IPS-20b (cell line): Measurements from ENCODE around the gene CNGB1.
"Not testable (repeated sequence)": the region's sequence is repeated elsewhere in the genome, so short reads cannot be mapped to it uniquely, and the experiment has no call there.

Source experiments
- H3K27ac ChIP-seq: one replicate; pipeline ENCODE4 v1.5.1; 2013; ENCODE audit warnings: low read length
- H3K27me3 ChIP-seq: 2 replicates; pipeline ENCODE4 v1.6.1; 2013; ENCODE audit warnings: mild to moderate bottlenecking, low read length, inconsistent platforms; ENCODE audit not compliant: insufficient read depth
- H3K36me3 ChIP-seq: 2 replicates; pipeline ENCODE4 v1.6.1; 2013; ENCODE audit warnings: low read depth, mild to moderate bottlenecking, inconsistent platforms, low read length, moderate library complexity; ENCODE audit not compliant: insufficient read depth
- H3K4me1 ChIP-seq: 2 replicates; pipeline ENCODE4 v1.6.1; 2013; ENCODE audit warnings: mild to moderate bottlenecking, control low read depth, inconsistent platforms, low read length, moderate library complexity; ENCODE audit not compliant: insufficient read depth
- H3K4me3 ChIP-seq: 2 replicates; pipeline ENCODE4 v1.5.1; 2013; ENCODE audit warnings: mild to moderate bottlenecking, low read length, inconsistent platforms
- H3K9ac ChIP-seq: 2 replicates; pipeline ENCODE4 v1.6.1; 2013; ENCODE audit warnings: low read depth, mild to moderate bottlenecking, inconsistent platforms, low read length, moderate library complexity
- H3K9me3 ChIP-seq: 2 replicates; pipeline ENCODE4 v1.6.1; 2013; ENCODE audit warnings: mild to moderate bottlenecking, low read depth, low read length, inconsistent platforms; ENCODE audit not compliant: insufficient read depth

The CNGB1 gene

DNA sequence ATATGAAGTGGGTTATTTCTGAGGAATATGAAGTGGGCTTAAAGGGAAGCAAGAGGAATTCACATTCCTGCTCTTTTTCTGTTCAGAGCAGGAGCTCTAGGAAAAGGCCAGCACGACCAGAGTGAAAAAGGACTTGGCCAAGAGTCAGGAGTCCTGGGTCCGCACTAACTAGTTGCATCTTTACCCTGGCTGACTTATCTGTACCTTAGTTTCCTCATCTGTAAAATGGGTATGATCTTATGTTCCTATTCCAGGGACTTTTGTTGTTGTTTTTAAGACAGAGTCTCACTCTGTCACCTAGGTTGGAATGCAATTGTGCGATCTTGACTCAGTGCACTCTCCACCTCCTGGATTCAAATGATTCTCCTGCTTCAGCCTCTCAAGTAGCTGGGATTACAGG is 52.5 kb downstream of the CNGB1 start:
- Histone ChIP-seq H3K9ac (no peak overlapping the region), H3K4me1 (no peaks in the 10 kb centered on the region), H3K36me3 (no peaks in the 10 kb centered on the region), H3K27me3 (no peaks in the 10 kb centered on the region), H3K4me3 (no peak overlapping the region), H3K27ac (no peak overlapping the region), H3K9me3 (no peaks in the 10 kb centered on the region)

DNA sequence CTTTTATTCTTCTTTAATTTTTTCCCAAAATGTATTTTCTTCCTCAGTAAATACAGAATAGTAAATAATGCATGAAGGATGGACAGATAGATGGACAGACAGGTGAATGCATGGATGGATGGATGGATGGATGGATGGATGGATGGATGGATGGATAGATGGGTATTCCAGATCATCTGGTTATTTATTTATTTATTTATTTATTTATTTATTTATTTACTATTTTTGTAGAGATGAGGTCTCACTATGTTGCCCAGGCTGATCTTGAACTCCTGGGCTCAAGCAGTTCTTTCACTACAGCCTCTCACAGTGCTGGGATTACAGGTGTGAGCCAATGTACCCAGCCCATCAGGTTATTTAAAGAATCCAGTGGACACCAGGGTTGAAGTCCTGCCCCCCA is 53.0 kb downstream of the CNGB1 start:
- not testable (repeated sequence) for H3K9me3 ChIP-seq, H3K27me3 ChIP-seq, H3K27ac ChIP-seq, H3K9ac ChIP-seq, H3K36me3 ChIP-seq, H3K4me1 ChIP-seq, H3K4me3 ChIP-seq

DNA sequence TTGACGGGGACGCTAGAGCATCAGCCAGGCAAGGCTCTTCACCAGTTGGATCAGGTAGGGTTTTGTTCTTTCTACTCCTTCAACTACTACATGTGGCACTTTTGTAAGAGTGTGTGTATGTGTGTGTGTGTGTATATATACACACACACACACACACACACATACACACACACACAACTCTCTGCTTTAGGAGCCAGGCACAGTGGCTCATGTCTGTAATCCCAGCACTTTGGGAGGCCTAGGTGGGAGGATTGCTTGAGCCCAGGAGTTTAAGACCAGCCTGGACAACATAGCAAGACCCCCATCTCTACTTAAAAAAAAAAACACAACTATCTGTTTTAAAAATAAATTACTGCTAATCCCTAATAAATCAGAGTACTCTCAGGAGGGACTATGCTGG is 53.4 kb downstream of the CNGB1 start:
- H3K27me3 ChIP-seq: not testable (repeated sequence)

DNA sequence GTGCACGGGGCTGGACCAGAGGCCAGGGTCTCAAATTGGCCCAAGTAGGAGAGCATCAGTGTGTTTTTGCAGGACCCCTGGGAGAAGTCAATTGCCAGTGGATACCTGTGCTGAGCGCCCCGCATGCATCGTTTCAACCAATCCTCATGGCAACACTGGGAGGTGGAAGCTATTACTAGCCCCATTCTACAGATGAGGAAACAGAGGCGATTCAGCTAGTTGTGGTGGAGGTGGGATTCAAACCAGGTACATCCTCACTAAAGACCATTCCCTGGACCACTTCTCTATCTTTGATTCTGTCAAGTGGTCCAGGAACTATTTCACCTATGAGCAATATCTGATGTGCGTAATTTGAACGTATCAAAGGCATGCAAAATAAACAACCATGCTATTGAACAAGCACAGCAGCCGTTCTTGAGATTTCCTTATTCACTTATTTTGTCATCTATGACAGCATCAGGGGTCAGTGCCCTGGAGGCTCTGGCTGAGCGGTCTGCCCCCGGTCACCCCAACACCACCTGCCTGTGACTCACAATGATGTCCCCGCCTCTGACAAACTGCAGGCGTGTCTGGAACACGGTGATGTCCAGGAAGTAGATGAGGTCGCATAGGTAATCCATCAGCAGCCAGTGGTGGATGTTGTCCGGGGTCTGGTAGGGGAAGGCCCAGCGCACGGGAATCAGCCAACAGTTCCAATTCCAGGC is 54.0 kb downstream of the CNGB1 start:
- Histone ChIP-seq H3K36me3 (no peaks in the 10 kb centered on the region), H3K4me1 (no peaks in the 10 kb centered on the region), H3K4me3 (no peak overlapping the region), H3K27ac (no peak overlapping the region), H3K9me3 (no peaks in the 10 kb centered on the region), H3K27me3 (no peaks in the 10 kb centered on the region), H3K9ac (no peak overlapping the region)

More for the DNA sequence above, 53.4 kb downstream of the CNGB1 start:
- not testable (repeated sequence) for H3K4me3 ChIP-seq, H3K9me3 ChIP-seq, H3K27ac ChIP-seq, H3K9ac ChIP-seq, H3K36me3 ChIP-seq, H3K4me1 ChIP-seq

DNA sequence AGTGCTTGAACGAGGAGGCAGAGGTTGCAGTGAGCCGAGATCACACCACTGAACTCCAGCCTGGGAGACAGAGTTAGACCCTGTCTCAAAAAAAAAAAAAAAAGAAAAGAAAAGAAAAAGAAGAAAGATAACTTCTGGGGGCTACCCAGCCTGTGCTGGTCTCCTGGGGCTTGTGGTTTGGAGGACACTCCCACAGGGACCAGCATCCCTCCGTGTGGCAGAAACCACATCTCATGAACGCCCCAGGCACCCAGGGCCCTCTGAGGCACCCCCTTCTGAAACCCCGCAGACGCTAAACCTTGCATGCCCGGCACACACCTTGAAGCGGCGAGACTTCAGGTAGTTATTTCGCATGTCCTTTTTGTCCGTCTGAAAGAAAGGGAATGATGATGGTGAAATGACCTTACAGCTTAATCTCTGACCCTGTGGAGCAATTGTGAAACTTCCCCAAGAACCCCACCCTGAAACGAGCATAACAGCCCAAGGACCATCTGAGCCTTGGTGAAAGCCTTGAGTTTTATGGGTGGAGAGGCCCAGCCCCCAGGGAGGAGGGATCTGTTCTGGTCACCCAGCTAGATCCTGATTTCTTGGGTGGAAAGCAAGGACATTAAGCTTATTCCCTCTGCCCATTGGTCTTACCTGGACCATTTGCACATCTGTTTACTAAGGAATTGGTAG is 55.0 kb downstream of the CNGB1 start:
- H3K36me3 ChIP-seq: no peaks in the 10 kb centered on the region
- no peak overlapping the region for H3K9ac ChIP-seq
- no peak overlapping the region for H3K27ac ChIP-seq
- no peak overlapping the region for H3K4me3 ChIP-seq
- no peaks in the 10 kb centered on the region for H3K9me3 ChIP-seq
- no peaks in the 10 kb centered on the region for H3K4me1 ChIP-seq
- no peaks in the 10 kb centered on the region for H3K27me3 ChIP-seq

DNA sequence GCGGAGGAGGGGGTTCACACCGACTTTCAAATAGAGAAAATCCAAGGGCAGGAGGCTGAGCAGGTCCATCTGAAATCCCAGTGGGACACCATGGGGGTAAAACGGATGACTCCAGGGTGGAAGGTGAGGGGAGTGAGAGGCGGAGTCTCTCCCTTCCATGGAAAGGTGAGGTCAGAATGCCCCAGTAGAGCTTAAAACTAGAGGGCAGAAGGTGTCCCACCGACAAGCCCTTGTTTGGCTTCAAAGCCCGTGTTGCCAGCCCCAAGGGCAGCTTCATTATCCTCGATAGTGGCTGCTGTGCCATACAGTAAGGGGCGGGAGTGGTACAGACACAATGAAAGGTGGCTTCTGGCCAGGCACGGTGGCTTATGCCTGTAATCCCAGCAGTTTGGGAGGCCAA is 55.7 kb downstream of the CNGB1 start:
- Histone ChIP-seq H3K27me3 (no peaks in the 10 kb centered on the region), H3K4me1 (no peaks in the 10 kb centered on the region), H3K4me3 (no peak overlapping the region), H3K36me3 (no peaks in the 10 kb centered on the region), H3K9me3 (no peaks in the 10 kb centered on the region), H3K27ac (no peak overlapping the region), H3K9ac (no peak overlapping the region)

DNA sequence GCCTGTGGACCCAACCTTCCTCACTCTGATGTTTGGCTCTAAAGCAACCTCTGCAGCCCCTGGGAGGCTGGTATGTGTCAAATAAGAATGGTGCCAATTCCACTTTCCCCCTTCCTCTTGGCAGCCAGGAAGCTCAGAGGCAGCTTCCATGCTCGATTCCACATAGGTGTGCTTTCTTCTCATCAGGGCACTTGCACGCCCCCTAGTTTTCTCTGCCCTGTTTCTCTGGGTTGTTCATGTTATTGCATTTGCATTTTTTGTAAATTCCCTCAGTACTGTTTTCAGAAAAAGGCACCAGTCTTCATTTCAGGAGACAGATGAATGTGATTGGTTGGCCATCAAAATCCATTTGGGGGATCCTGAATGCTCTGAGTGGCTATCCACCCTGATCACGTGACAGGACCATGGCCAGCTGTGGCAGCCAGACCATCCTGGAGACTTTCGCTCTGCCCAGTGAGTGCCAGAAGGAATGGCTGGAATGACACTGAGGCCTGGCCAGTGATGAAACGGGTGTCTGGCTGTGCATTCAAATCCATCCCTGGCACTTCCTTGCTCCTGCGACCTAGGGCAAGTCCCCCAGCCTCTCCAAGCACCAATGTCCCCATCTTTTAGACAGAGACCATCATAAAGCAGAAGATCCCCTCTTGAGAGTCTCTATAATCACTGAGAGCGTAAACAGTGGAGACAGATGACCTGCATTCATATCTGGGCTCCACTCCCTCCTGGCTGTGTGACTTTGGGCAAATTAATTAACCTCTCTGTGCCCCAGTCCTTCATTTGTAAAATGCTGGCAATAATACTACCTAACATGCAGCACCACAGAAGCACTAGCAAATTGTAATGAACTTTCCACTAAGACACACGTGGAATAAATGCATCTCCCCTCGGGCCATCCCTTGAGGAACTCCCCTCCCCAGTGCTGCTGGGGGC is 56.4 kb downstream of the CNGB1 start:
- H3K9me3 ChIP-seq: no peaks in the 10 kb centered on the region
- no peak overlapping the region for H3K9ac ChIP-seq
- H3K4me1 ChIP-seq: no peaks in the 10 kb centered on the region
- H3K4me3 ChIP-seq: no peak overlapping the region
- no peak overlapping the region for H3K27ac ChIP-seq
- H3K27me3 ChIP-seq: no peaks in the 10 kb centered on the region
- no peaks in the 10 kb centered on the region for H3K36me3 ChIP-seq

DNA sequence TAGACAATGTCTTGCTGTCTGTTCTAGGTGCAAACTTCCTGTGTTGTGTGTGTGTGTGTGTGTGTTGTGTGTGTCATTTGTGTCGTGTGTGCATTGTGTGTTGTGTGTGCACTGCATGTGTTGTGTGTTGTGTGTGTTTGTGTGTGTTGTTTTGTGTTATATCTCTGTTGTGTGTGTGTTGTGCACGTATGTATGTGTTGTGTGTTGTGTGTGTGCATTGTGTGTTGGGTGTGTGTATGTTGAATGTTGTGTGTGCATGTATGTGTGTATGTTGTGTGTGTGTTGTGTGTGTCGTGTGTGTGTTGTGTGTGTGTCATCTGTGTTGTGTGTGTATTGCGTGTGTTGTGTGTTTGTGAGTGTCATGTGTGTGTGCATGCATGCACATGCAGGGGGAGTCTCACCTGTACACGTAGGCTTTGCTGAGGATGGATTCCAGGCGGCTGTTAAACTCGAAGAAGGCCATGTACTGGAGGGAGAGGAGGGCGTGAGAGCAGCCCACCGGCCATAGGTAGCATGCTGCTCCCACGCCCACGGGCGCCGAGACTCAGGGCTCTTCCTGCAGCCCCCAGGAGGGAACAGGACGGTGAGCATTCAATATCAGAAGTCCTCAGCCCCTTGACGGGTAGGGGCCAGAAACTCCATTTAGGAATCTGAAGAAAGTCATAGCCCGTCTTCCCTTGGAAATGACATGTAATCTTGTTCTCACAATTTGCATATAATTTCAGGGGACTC is 58.2 kb downstream of the CNGB1 start:
- Histone ChIP-seq H3K9me3 (no peaks in the 10 kb centered on the region), H3K36me3 (no peaks in the 10 kb centered on the region), H3K4me3 (no peak overlapping the region), H3K4me1 (no peaks in the 10 kb centered on the region), H3K27me3 (no peaks in the 10 kb centered on the region), H3K27ac (no peak overlapping the region), H3K9ac (no peak overlapping the region)

DNA sequence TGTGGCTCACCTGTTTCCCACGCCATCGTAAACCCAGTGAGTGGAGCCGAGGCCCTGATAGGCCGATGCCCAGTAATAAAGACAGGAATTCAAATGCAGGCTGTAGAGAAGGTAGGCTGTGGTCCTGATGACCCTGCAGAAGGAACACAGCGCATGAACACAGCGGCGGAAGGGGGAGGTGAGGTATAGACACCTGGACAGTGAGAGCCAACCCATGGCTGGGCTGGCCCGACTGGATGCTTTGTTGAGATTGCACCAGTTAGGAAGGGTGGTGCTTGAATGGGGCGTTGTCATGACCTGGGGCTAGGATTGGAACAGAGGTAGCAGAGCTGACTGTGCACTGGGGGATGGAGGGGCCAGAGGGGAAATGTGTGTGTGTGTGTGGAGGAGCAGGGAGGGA is 59.2 kb downstream of the CNGB1 start:
- no peaks in the 10 kb centered on the region for H3K27me3 ChIP-seq
- no peaks in the 10 kb centered on the region for H3K4me1 ChIP-seq
- no peak overlapping the region for H3K4me3 ChIP-seq
- no peaks in the 10 kb centered on the region for H3K36me3 ChIP-seq
- H3K27ac ChIP-seq: no peak overlapping the region
- no peaks in the 10 kb centered on the region for H3K9me3 ChIP-seq
- no peak overlapping the region for H3K9ac ChIP-seq

DNA sequence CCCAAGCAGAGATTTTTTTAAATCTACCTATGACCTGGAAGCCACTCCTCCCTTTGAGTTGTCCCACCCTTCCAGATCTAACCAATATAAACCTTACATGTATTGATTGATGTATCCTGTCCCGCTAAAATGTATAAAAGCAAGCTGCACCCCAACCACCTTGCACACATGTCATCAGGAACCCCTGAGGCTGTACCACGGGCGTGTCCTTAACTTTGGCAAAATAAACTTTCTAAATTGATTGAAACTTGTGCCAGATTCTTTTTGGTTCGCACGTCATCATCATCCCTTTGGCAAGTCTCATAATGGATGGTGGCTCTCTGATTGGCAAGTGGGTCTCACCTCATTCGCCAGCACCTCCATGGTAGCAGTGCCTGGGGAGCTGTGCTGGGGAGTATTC is 60.2 kb downstream of the CNGB1 start:
- no peaks in the 10 kb centered on the region for H3K36me3 ChIP-seq
- H3K9me3 ChIP-seq: no peaks in the 10 kb centered on the region
- H3K27me3 ChIP-seq: peaks cover 4% of the 10 kb centered on the region; the same call in 1 of the 2 replicates
- no peak overlapping the region for H3K4me3 ChIP-seq
- H3K9ac ChIP-seq: no peak overlapping the region
- H3K27ac ChIP-seq: no peak overlapping the region
- no peaks in the 10 kb centered on the region for H3K4me1 ChIP-seq

DNA sequence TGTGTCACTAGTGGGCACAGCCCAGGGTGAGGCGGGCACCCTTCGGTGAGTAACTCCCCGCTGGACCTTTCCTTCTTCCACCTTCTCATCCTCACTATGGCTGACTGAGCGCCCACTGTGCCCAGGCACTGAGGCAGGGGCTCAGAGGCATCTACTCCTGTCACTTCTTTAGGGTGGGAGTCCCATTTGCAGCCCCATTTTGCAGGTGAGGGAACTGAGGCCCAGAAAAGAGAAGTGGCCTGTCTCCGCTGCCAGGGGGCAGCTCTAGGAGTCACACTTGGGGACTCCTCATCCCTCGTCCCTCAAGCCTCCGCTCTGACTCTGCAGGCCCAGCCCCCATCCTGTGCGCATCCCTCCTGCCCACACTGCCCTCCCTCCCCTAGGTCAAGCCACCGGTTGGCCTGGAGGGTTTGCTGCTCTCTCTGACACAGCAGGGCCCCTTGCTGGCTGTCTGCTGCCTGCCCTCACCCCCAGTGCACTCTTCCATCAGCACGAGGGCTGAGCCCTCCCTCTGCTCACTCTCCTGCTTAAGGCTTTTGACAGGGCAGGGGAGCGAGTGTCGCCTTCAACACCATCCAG is 62.4 kb downstream of the CNGB1 start:
- no peak overlapping the region for H3K4me3 ChIP-seq
- H3K36me3 ChIP-seq: no peaks in the 10 kb centered on the region
- no peaks in the 10 kb centered on the region for H3K4me1 ChIP-seq
- H3K9me3 ChIP-seq: no peaks in the 10 kb centered on the region
- H3K9ac ChIP-seq: no peak overlapping the region
- peaks cover 4% of the 10 kb centered on the region; the same call in 1 of the 2 replicates for H3K27me3 ChIP-seq
- no peak overlapping the region for H3K27ac ChIP-seq
